GM21717 (cell line): ENCODE measurements around the gene ELMO2.

Source experiments
- ATAC-seq: cut with Tn5 transposase; IDR thresholded peaks from one replicate; pipeline ENCODE4 v1.9.1; 2021; ENCODE audit warnings: mild to moderate bottlenecking, moderate library complexity; ENCODE audit not compliant: unreplicated experiment

Gene ELMO2

DNA sequence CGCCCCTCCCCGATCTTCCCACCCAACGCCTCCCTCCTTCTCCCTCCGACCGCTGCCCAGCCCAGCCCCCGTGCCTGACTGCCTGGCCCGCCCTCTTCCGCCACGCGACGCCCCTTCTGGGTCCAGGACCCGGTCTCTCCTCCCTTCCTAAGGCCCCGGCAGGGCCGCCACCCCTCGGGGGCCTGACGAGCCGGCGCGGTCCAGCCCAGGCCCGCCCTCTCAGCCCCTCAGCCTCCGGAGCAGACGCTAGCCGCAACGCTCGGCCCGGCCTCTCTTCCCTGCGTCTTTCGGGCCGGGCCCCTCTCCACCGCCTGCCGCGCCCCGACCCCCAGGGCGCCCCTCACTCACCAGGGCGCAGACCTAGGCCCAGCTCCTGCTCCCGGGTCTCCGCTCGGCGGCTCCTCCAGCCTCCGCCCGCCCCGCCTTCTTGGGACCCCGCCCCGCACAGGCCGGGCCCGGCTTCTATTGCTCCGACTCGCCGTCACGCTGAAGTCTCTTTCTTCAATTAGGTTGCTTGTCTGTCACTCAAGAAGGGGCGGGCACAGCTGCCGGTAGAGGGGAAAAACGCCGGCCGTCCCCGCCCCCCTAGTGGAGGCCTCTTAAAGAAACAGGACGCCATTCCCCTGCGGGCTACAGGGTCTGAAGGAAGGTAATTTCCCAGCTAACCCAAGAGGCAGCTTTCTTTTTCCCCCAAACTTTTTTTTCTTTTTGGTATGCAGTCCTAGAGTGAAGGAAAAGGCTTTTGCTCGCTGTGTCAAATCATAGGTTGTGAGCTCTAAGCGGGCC, at the start of gene ELMO2:
TSS of gene ELMO2 (minus strand) at position 416 of the 786 bp plus-strand sequence. CDS start 12,133 bp downstream, outside the sequence.
- ATAC-seq, result peak; percentile 74

DNA sequence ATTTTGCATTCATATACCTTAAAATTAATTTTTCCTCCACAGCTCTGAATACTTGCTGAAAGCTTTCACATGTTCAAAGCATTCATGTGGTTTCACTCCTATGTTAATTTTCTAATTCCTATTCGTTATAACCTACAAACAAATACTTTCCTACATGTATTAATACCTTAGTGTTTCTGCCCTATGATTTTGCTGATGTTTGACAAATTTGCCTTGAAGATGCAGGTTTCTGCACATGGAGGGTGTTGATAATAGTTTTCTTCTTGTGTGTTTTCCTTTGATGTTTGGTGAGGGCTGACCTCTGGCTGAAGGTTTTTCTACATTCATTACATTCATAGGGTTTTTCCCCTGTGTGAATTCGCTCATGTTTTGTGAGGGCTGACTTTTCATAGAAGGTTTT, 49.3 kb upstream of the ELMO2 start:
- ATAC-seq, result no peak

GRCh38 chr20:46446851-46447250, 40.4 kb upstream of the ELMO2 start:
- no peak for ATAC-seq

- no peak for ATAC-seq
Measured at GRCh38 chr20:46439837-46440236, 33.4 kb upstream of the ELMO2 start.

DNA sequence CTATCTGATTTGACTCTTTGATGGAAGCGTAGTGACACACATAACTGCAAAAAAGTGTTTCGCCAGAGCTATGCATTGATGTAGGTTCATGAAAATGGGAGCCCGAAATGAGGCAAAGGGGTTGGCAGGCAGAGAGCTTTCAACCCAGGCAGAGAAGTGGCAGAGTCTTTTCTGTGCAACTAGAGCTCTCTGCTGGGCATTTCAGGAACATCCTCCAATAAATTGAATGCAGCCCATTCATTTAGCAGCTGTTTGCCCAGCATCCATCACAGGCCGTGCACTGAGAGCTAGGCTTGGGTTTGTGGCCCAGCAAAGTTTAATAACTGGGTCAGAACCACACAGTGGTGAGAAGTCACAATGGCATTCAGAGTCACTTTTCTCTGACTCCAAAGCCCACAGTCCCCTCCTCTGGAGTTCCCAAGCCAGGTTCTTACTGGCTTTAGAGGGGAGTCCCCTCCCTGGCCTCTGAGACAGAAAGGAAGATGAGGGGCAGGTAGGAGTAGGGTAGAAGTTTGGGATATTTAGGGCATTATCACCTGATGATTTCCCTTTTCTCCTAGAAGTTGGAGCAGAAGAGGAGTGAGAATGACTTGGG, 31.8 kb upstream of the ELMO2 start:
- no peak for ATAC-seq

GRCh38 chr20:46435146-46435545, 28.7 kb upstream of the ELMO2 start:
- no peak for ATAC-seq

- no peak for ATAC-seq
Measured at GRCh38 chr20:46434597-46434996, 28.2 kb upstream of the ELMO2 start.

GRCh38 chr20:46433051-46433450, 26.6 kb upstream of the ELMO2 start:
- no peak for ATAC-seq

DNA sequence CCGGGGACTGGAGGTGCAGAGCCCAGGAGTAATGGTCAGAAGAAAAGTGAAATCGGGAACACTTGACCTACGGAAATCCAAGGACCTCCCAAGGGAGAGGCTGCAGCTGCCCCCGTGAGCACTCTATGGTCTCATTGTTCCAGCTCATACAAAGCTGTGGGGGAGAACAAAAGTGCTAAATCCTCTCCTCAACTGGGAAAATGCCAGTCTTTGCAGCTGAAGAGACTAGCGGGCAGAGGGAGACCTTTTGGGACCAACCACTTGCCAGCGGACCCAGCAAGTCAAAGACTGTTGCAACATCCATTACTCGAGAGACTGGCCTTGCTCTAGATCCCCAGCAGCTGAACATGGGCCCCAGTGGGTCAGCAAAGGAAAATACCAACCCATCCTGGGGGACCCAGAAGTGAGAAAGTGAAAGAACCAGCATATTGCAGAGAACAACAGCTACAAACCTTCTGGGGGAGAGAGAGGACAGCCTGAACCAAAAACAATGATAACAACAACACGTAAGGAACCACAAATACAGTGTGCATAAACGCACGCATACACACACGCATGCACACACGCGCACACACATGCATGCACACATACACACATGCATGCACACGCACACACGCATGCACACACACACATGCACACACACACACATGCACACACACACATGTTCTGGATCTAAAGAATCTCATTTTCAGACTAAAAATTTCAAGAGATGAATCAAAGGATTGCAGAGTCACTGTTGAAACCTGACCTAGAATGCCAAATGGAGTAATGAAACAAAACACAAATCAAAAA, 24.7 kb upstream of the ELMO2 start:
- no peak for ATAC-seq

GRCh38 chr20:46427384-46427783, 21.0 kb upstream of the ELMO2 start:
- no peak for ATAC-seq

- ATAC-seq, result no peak
Measured at GRCh38 chr20:46423882-46424482, 17.6 kb upstream of the ELMO2 start.

DNA sequence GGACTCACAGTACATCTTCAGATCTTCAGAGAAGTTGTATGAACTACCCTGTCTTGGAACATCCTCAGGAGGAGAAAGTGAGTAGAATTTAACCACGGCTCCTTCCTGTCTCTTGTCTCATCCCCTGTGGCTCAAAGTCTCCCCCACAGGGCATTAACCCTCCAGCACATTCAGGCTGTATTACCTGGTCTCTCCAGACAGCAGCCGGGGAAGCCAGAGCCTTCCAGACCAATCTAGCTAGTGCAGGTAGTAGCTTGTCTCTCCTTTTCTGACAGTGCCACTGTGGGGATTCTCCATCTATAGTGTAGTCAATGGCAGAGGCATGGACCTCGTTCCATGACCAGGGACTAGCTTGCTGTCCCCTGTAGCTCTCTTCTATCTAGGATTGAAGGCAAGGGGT, 16.9 kb upstream of the ELMO2 start:
- no peak for ATAC-seq

DNA sequence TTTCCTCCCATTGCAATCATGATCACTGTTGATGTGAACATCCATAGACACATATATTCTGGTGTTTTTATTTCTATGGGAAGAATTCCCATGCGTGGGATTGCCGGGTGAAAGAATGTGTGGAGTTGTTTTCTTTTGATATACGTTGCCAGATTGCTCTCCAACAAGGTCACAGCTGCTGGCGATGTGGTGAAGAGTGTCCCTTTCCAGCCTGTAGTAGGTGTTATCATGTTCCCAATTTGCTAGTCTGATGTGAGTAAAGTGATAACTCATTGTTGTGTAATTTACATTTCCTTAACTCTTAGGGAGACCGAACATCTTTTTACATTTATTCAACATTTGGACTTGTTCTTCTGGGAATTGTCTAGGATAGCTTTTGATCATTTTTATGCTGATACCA, 14.5 kb upstream of the ELMO2 start:
- ATAC-seq, result no peak

- ATAC-seq, result no peak
Measured at GRCh38 chr20:46419882-46420281, 13.5 kb upstream of the ELMO2 start.

- no peak for ATAC-seq
Measured at GRCh38 chr20:46416839-46417238, 10.4 kb upstream of the ELMO2 start.

GRCh38 chr20:46416421-46416820, 10.0 kb upstream of the ELMO2 start:
- no peak for ATAC-seq

- no peak for ATAC-seq
Measured at GRCh38 chr20:46415773-46416172, 9.4 kb upstream of the ELMO2 start.

- no peak for ATAC-seq
Measured at GRCh38 chr20:46414608-46415007, 8.2 kb upstream of the ELMO2 start.

DNA sequence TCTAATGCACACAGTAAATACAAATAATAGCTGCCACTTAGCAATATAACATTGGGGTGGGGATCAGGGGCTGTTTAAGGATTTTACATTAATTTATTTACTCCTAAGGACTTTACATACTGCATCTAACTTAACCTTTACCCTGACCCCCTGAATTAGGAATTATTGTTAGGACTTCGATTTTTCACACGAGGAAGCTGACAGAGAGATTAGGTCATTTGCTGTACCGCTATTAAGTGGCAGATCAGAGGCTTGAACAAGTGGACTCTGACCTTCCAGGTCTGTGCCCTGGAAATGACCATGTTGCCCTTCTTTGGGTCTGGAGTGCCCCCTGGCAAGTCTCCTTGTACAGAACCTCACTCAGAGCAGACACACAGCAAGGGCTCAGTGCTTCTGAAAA, 5.2 kb upstream of the ELMO2 start:
- no peak for ATAC-seq

- ATAC-seq, result no peak
Measured at GRCh38 chr20:46408281-46408731, 1.9 kb upstream of the ELMO2 start.

DNA sequence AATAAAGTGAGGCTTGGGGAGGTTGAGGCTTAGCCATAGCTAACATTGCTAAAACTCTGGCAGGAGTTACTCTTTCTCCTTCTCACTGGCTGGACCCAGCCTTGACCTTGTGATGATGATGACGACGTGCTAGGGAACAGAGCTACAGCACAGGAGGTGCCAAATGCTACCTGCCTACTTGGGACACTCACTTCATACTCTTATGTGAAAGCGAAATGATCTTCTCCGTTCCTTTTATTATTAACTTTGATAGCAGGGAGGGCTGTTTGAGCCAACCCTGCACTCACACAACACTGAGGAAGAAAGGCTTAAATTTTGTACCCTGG, 1.2 kb upstream of the ELMO2 start:
- ATAC-seq, result no peak
